ENCODE data around the gene PDE8B.

PDE8B gene

DNA sequence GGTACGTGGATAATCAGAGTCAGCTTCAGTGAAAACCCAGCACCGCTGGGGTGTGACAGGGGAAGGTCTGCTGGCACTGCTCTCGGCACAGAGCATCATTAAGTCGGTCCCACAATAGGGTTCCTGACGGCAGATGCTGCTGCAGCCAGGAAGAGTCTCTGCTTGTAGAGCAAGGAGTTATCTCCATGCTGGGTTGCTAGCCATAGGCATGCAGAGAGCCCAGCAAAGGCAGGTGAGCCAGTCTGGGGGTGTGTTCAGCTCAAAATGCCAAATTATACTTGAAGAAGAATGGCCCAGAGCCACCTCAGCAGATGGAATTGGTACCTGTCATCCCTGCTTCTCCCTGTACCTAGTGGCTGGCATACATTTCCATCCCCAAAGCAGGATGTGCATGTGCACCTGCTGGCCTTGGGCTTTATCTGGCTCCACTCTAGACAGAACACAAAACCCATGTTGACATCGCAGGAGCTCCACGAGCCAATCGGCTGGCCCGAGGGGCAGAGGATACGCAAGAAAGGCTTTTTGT is 180.8 kb downstream of the PDE8B start:
- TF ChIP-seq, protein P1, sequence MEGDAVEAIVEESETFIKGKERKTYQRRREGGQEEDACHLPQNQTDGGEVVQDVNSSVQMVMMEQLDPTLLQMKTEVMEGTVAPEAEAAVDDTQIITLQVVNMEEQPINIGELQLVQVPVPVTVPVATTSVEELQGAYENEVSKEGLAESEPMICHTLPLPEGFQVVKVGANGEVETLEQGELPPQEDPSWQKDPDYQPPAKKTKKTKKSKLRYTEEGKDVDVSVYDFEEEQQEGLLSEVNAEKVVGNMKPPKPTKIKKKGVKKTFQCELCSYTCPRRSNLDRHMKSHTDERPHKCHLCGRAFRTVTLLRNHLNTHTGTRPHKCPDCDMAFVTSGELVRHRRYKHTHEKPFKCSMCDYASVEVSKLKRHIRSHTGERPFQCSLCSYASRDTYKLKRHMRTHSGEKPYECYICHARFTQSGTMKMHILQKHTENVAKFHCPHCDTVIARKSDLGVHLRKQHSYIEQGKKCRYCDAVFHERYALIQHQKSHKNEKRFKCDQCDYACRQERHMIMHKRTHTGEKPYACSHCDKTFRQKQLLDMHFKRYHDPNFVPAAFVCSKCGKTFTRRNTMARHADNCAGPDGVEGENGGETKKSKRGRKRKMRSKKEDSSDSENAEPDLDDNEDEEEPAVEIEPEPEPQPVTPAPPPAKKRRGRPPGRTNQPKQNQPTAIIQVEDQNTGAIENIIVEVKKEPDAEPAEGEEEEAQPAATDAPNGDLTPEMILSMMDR (IDR thresholded peaks at IDR 0.05; ENCODE audit: low read length, missing control alignments): no peak
- no peak overlapping the region for H3K4me3 ChIP-seq (replicated peaks; ENCODE audit: low read depth, low read length)
- DNase-seq (ENCODE audit: low read depth): no peak

DNA sequence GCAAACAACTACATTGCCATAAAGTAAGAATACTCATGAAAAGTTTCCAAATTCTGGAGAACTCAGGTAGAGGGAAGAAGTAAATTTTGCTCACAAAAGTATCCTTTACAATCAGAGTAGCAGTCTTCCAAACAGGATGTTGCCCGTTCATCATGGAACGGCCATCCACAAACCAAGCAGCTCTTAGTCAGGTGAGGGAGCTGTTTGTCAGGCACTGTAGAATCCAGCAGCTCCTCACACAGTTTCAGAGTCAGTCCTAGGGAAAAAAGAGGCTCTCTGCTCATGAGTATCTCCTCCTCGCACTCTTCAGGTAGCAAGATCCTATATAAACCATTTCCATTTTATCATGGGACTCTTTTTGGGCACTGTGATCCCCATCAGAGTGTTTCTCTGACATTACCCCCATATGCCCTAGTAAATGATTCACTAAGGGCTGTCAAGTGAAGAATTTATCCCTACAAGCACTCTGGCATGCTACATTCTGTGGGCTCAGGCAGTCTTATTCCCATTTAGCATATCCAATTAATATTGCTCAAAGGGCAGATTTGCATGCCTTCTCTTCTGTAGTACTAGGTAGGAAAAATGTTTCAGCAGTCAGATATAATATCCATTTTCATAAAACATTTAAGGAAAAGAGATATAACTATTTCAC is 183.7 kb downstream of the PDE8B start:
- no peak for DNase-seq (ENCODE audit: low read depth)
- TF ChIP-seq, protein P1 (IDR thresholded peaks at IDR 0.05; ENCODE audit: low read length, missing control alignments): no peak
- no peak overlapping the region for H3K4me3 ChIP-seq (replicated peaks; ENCODE audit: low read depth, low read length)

DNA sequence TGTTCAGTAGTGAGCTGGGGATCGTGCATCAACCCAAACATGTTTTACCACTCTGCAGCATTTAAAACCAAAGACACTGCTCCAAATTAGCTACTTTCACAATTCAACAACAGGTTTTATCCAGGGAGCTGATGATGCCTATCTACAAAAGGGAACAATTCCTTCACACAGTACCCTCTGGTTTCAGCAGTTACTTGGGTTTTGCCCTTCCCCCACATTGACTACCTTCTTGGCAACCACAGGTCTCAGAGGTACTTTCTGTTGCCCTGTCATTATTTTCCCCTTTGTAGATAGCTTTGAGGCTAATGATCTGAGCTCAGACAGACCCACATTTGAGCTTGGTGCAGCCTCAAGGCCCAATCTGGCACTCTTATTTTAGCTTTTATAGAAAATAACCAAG is 185.5 kb downstream of the PDE8B start:
- H3K4me3 ChIP-seq (replicated peaks; ENCODE audit: low read depth, low read length): no peak overlapping the region
- DNase-seq (ENCODE audit: low read depth): no peak
- TF ChIP-seq, protein P1 (IDR thresholded peaks at IDR 0.05; ENCODE audit: low read length, missing control alignments): no peak

DNA sequence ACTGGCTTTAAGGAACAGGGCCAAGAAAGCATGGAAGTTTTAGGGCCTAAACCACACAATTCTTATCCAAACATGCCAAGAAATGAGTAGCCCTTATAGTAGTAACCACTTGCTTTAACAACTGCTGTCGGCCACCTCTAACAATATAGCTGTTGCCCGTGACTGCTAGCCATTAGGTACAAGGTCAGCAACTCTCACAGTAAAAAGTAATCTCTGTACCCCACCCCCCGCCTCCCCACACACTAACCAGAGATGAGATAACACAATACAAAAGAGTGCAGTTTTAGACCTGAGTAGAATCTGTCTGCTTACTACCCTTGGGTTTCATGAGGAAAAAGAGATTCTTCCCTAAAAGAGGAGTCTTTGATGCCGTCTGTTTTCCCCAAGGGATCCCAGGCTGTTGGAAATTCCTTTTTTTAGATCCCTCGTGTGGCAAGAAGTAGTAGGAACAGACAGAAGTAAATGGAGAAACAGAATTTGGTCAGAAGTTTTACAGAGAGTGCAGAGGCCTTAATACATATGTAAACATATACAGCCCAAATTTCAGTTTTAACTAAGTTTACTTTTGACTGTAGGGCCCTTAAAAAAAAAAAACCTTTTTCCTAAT is 187.3 kb downstream of the PDE8B start:
- DNase-seq (ENCODE audit: low read depth): no peak
- TF ChIP-seq, protein P1 (IDR thresholded peaks at IDR 0.05; ENCODE audit: low read length, missing control alignments): no peak
- no peak overlapping the region for H3K4me3 ChIP-seq (replicated peaks; ENCODE audit: low read depth, low read length)

DNA sequence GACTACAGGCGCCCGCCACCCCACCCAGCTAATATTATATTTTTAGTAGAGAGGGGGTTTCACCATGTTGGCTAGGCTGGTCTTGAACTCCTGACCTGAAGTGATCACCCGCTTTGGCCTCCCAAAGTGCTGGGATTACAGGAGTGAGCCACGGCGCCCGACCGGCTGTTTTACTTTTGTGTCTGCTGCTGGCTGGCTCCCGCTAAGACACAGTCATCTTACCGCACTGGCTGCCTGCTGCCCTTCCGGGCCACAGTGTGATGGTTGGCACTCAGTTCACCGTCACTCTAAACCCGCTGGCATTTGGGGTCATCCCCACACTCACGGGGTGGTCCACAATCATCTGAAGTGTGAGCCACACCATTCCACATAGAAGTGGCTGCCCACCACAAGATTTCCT is 188.0 kb downstream of the PDE8B start:
- H3K4me3 ChIP-seq (replicated peaks; ENCODE audit: low read depth, low read length): no peak overlapping the region
- TF ChIP-seq, protein P1 (IDR thresholded peaks at IDR 0.05; ENCODE audit: low read length, missing control alignments): no peak
- DNase-seq (ENCODE audit: low read depth): no peak

DNA sequence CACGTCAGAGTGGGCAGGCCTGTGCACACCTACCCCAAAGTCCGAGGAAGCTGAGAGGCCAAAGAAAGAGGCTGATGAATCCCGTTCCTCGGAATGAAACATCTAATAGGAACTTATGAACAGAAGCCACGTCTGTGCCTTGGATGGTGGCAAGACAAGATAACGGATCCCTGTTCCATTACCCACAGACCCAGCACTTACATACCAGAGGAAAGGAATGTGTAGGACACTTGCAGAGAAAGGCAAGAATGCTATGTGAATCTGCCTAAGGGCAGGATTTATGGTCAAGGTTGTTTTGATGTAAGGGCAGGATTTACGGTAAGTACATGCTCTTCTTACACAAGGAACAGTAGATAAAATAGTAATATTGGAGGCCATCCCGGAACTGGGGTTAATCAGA is 188.4 kb downstream of the PDE8B start:
- TF ChIP-seq, protein P1 (IDR thresholded peaks at IDR 0.05; ENCODE audit: low read length, missing control alignments): no peak
- H3K4me3 ChIP-seq (replicated peaks; ENCODE audit: low read depth, low read length): no peak overlapping the region
- DNase-seq (ENCODE audit: low read depth): no peak

Measured in fibroblast of pulmonary artery (primary cell).